DMS153 (cell line): Measurements from ENCODE around the gene WWOX.

Experiments
- DNase-seq: peaks from one replicate; lab custom pipeline; 2025; lab: John Stamatoyannopoulos, UW

Gene WWOX

GRCh38 chr16:78953526-78953925 is 854.1 kb downstream of the WWOX start:
- DNase-seq = no peak

- no peak for DNase-seq
Observed at GRCh38 chr16:78955206-78955605, 855.8 kb downstream of the WWOX start.

DNA sequence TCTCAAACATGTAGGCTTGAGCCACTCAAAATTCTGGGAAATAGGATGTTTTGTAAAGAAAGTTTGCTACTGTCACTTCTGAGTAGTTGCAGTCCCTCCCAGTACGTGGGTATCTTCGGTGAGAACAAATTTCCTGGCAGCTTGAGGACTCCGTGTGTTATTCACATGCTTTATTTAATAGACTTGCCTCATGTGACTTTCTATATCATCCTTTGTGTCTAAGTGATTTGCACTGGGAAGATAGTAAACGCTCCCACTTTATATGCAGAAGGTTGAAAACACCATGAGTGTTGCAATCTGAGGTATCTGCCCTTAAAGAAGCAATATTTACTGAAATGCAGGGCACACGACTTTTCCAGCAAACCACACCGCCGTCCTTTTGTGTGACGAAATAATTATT is 857.4 kb downstream of the WWOX start:
- peak; percentile 7 for DNase-seq

DNA sequence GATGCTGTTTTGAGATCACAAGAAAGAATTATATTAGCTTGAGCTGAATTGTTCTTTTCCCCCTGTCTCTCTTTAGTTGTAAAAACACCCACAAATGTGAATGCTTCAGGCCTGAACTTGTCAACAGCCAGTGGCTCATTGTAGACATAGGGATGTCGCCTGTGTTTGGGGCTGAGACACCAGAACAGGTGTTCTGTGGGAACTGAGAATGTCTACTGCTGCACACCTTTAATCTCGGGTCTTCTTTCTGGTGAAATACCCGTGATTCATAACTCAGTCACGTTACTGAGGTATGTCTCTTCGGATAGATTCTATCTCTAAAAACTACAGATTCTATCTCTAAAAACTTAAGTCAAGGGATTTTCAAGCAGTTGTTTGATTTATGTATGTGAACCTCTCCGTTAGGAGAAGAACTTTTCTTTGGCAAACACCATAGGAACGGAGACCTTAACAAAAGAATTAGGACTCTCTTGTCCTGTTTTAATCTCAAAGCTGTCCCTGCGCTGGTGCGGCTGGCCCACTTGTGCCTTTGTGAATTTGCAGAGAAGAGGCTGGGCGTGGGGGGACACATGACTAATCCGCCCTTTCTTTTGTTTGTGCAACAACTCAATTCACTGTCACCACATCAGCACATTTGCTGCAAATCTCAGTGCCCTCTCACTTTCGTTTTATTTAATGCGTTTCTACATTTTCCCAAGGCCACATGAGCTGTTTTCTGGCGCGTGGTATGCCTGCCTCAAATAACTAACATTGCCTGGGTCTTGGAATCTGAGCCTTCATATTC is 858.1 kb downstream of the WWOX start:
- peak; percentile 11 for DNase-seq

DNA sequence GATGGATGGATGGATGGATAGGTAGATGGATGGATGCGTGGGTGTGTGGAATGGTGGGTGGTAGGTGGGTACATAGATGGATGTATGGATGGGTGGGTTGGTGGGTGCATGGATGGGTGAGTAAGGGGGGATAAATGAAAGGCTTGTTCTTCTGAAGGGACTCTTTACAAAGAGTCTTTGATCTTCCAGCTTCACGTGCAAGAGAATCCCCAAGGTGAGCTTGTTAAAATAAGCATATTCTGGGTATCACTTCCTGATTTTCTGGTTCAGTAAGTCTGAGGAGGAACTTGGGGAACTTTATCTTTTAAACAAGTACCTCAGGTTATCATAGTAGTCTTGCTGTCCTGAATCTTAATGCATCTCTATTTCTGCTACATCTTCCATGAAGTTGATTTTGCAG is 862.0 kb downstream of the WWOX start:
- DNase-seq = no peak

DNA sequence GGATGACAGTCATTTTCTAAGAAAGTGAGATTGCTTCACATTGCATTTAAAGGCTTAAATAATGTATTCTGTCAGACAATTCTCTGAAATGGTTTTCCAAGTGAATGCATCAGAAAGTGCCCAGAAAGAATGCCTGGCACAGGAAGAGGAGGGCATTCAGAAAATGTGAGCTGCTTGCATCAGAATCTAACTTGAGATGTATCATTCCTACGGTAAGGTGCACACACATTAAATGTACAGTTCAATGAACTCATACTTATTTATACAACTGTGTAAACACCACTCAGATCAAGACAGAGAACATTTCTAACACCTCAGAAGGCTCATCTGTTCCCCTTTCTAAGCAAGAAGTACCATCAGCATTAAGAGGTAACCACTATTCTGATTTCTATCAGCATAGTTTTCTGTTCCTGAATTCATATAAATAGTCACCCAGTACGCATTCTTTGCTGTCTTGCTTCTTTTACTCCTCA is 863.0 kb downstream of the WWOX start:
- no peak for DNase-seq

- DNase-seq = no peak
Observed at GRCh38 chr16:78967948-78968347, 868.5 kb downstream of the WWOX start.

DNA sequence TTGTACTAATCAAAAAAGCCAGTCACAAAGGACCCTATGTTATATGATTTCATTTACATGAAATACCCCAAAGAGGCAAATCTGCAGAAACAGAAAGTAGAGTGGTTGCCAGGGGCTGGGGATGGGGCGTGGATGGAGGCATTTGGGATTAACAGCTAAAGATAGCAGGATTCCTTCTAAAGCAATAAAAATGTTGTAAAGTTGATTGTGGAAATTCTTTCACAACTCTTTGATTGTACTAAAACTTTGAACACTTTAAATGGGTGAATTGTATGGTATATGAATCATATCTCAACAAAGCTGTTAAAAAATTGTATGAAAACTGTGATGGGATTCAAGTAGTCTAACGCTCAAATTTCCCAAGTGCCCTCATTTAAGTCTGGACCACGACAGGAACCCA is 870.3 kb downstream of the WWOX start:
- no peak for DNase-seq

GRCh38 chr16:78970650-78971049 is 871.2 kb downstream of the WWOX start:
- DNase-seq = no peak

DNA sequence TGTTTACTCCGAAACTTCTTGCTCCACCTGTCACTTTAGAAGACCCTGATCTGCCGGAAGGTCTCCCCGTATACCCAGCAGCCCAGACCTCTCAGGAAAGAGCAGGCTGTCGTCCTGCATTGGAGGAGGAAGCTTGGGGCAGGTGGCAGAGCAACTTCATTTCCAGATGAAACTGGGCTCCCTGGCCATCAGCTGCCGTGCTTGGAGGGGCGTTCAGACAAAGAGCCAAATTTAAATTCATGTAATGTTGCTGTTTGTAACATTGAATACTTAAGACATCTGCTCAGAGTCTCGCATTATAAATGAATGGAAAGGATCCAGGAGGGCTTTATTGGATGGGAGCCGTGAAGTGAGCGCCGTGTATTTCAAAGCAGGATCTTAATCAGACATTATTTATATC is 872.6 kb downstream of the WWOX start:
- no peak for DNase-seq

- no peak for DNase-seq
Observed at GRCh38 chr16:78972986-78973385, 873.5 kb downstream of the WWOX start.

DNA sequence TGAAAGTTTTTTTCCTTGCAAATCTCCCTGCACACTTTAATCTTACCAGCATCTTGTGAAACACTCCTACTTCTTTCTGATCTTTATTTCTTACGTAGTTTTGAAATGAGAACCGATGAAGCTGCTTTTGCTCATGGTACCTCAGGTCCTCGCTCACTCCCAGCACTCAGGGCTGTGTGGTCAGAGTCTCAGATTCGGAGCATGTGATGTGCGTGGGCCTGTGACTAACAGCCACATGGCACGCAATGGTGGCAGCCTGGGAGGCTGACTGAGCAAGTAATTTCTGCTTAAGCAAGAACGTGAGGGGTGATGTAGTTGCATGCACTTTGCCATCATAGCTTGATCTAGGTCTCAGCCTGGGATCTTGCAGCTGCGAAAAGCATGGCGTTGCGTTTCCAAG is 876.8 kb downstream of the WWOX start:
- DNase-seq = no peak

GRCh38 chr16:78980825-78981224 is 881.4 kb downstream of the WWOX start:
- DNase-seq = no peak

- no peak for DNase-seq
Observed at GRCh38 chr16:78982096-78982744, 882.8 kb downstream of the WWOX start.

DNA sequence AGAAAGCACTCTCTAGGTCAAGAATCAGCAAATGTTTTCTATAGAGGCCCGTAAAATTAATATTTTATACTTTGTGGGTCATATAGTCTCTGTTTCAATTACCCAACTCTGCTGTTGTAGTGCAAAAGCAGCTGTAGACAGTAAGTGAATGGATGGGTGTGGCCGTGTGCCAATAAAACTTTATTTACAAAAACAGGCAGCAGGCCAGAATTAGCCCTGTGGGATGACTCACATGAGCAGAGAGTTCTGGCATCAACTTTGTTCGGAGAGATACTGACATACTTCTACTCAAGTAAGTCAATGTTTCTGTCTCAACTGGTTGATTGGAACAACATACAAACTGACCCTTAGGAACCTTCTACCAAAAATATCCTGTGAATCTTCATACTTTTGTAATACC is 884.9 kb downstream of the WWOX start:
- no peak for DNase-seq

GRCh38 chr16:78984887-78985464 is 885.5 kb downstream of the WWOX start:
- peak; percentile 52 for DNase-seq

DNA sequence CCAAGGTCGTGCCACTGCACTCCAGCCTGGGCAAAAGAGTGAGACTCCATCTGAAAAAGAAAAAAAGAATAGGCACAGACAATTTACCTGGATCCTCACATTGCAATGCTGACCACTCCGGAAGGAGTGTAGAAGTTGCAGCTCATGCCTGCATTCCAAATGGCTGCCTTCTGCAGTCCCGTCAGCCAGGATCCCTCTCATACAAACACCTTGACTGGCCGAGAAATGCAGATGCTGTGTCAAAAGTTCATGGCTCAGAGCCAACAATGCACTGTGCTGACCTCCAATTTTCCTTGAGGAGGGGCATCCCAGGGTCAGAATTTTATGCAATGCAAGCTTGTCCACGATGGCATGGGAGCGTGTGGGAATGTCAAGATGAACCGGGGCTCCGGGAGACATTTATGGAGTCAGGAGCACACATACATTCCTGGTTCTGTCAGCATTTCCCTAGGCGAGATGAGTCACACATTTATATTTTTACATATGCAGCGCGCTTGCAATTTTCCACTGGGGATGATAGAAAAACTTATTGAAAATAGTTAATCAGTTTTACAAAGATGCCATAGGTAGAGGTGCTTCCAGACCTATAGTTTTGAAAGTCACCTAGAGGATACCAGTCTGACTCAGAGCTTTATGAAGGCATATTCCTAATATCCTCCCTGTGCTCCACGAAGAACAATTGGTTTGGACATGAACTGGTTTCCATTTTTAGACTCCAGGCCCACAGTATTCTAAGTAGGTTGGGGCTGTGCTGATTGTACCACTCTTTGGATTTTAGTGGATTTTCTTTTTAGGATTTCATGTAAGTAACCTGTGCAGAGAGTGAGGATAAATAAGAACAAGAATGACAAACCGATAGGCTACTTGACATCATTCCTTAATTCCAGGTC is 886.5 kb downstream of the WWOX start:
- DNase-seq = no peak

GRCh38 chr16:78987666-78988065 is 888.2 kb downstream of the WWOX start:
- no peak for DNase-seq

DNA sequence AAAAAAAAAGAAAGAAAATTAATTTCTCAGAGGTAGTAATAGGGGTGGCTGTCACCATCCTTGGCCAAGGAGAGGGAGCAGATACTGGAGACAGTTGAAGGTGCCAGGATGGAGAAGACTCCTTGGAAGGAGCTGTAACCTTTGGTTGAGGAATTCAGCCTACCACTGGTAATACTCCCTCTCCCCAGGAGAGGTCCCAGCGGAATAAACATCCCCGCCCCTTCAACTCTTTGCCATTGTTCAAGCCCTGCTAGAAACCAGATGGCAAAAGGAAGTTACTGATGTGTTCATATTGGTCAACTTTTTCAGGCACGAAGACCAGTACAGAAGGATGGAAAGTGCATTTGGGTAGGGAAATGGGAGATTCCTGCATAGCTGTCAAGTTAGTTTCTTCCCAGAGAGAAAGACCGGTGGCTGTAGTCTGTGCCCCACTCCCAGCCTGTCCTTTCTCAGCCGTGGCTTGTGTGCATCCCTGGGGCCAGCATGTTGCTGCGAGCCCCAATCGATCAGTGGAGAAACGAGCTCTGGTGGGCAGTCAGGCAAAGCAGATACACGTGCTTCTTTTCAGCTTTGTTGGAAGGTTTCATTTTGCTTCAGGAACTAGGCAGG is 889.0 kb downstream of the WWOX start:
- no peak for DNase-seq

GRCh38 chr16:78990309-78990701 is 890.9 kb downstream of the WWOX start:
- DNase-seq = no peak

- no peak for DNase-seq
Observed at GRCh38 chr16:78992001-78992400, 892.5 kb downstream of the WWOX start.

- peak; percentile 88 for DNase-seq
Observed at GRCh38 chr16:78993346-78993745, 893.9 kb downstream of the WWOX start.
